Spinal cord (tissue), 10 donors: ENCODE data around the gene PCSK9. TPM values are rescaled to one million over a fixed set of nuclear protein-coding genes. Genes with fewer than 3 reads are reported as not detected.

Experiments
- DNase-seq, 6 donors: peaks; one replicate each; pipeline versions ENCODE4 v3.0.0 to v3.0.0-alpha.2; 2013 to 2015; ENCODE audit warnings: low spot score in 6 of 6, low read depth in 4 of 6
- H3K27ac ChIP-seq: one replicate; pipeline ENCODE4 v1.5.1; 2013; ENCODE audit warnings: low read depth, low read length, control low read depth
- H3K27me3 ChIP-seq: one replicate; pipeline ENCODE4 v1.6.1; 2013; ENCODE audit warnings: low read length; ENCODE audit not compliant: control insufficient read depth, insufficient read depth
- H3K36me3 ChIP-seq: one replicate; pipeline ENCODE4 v1.6.1; 2013; ENCODE audit warnings: low read length; ENCODE audit not compliant: control insufficient read depth, insufficient read depth
- H3K4me1 ChIP-seq: one replicate; pipeline ENCODE4 v1.6.1; 2013; ENCODE audit warnings: low read length; ENCODE audit not compliant: control insufficient read depth, insufficient read depth
- H3K4me3 ChIP-seq: one replicate; pipeline ENCODE4 v1.5.1; 2013; ENCODE audit warnings: low read depth, low read length, control low read depth
- H3K9me3 ChIP-seq: one replicate; pipeline ENCODE4 v1.6.1; 2013; ENCODE audit warnings: low read length; ENCODE audit not compliant: control insufficient read depth, insufficient read depth
- WGBS: methylation state at CpG from one replicate; pipeline ENCODE4 v1.1.5; 2013; ENCODE audit warnings: missing lambda C conversion rate; ENCODE audit not compliant: insufficient coverage; 5-methylcytosine and 5-hydroxymethylcytosine counted together
- polyA plus RNA-seq, 2 donors: library from polyadenylated mRNA; unstranded; fragments of 120-200 nt; gene quantifications; one replicate each; pipeline ENCODE4 v1.2.1, GENCODE V29; 2013; ENCODE audit not compliant: insufficient read length in 2 of 2
- total RNA-seq, 2 donors: library from RNA; depleted of rRNA in 1 of 2; stranded (reverse); fragments of 120-200 nt in 1 of 2; fragments of >200 nt in 1 of 2; gene quantifications; one replicate each; pipeline versions ENCODE4 v1.2.3 to v1.2.4, GENCODE V29; 2013 to 2014
- donor health status: healthy.

PCSK9 gene
- total and polyA plus RNA-seq, 4 donors: 1.1 to 3.2 (median 1.4) TPM

DNA sequence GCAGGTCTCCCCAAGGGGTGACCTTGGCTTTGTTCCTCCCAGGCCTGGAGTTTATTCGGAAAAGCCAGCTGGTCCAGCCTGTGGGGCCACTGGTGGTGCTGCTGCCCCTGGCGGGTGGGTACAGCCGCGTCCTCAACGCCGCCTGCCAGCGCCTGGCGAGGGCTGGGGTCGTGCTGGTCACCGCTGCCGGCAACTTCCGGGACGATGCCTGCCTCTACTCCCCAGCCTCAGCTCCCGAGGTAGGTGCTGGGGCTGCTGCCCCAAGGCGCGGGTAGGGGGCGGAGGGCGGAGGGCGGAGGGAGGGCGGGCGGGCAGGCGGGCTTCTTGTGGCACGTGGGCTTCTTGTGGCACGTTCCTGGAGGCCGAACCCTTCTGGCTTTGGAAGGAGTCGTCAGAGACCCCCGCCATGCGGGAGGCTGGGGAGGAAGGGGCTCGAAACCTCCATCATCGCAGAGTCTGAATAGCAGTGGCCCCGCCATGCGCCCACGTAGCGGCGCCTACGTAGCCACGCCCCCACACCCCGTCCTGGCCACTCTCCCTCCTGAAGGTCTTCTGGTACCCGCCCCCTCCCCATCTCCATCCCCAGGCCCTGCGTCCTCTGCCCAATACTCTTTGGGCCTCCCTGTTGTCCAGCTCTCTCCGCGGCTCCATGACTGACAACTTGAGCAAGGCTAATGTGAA lies 16.7 kb downstream of the PCSK9 start:
- H3K36me3 ChIP-seq: peaks cover 3% of the 10 kb centered on the region
- H3K9me3 ChIP-seq: no peaks in the 10 kb centered on the region
- WGBS: 94% methylated on average over 29 of the region's 42 CpGs
- no peak for DNase-seq
- peaks cover 5% of the 10 kb centered on the region for H3K4me1 ChIP-seq
- no peaks in the 10 kb centered on the region for H3K27me3 ChIP-seq
- no peak overlapping the region for H3K4me3 ChIP-seq
- H3K27ac ChIP-seq: no peak overlapping the region

- no peaks in the 10 kb centered on the region for H3K9me3 ChIP-seq
- no peaks in the 10 kb centered on the region for H3K27me3 ChIP-seq
- H3K27ac ChIP-seq: no peak overlapping the region
- DNase-seq: no peak
- peaks cover 4% of the 10 kb centered on the region for H3K4me1 ChIP-seq
- 96% methylated on average over 10 of the region's 20 CpGs for WGBS
- H3K36me3 ChIP-seq: peaks cover 3% of the 10 kb centered on the region
- no peak overlapping the region for H3K4me3 ChIP-seq
These were observed 17.3 kb downstream of the PCSK9 start for GRCh38 chr1:55056632-55056992.

GRCh38 chr1:55057270-55057955 lies 18.1 kb downstream of the PCSK9 start:
- H3K4me1 ChIP-seq: peaks cover 4% of the 10 kb centered on the region
- H3K9me3 ChIP-seq: no peaks in the 10 kb centered on the region
- no peak for DNase-seq
- H3K27me3 ChIP-seq: no peaks in the 10 kb centered on the region
- H3K36me3 ChIP-seq: peaks cover 3% of the 10 kb centered on the region
- no peak overlapping the region for H3K4me3 ChIP-seq
- 96% methylated on average over 14 of the region's 15 CpGs for WGBS
- H3K27ac ChIP-seq: no peak overlapping the region

- no peak for DNase-seq
- no peak overlapping the region for H3K4me3 ChIP-seq
- no peaks in the 10 kb centered on the region for H3K27me3 ChIP-seq
- H3K36me3 ChIP-seq: peaks cover 3% of the 10 kb centered on the region
- peaks cover 4% of the 10 kb centered on the region for H3K4me1 ChIP-seq
- WGBS: 95% methylated on average over 5 of the region's 6 CpGs
- H3K27ac ChIP-seq: no peak overlapping the region
- H3K9me3 ChIP-seq: no peaks in the 10 kb centered on the region
These were observed 18.6 kb downstream of the PCSK9 start for GRCh38 chr1:55057956-55058298.

GRCh38 chr1:55059302-55060132 lies 20.2 kb downstream of the PCSK9 start:
- Histone ChIP-seq H3K4me3 (no peak overlapping the region), H3K27ac (no peak overlapping the region), H3K9me3 (no peaks in the 10 kb centered on the region), H3K4me1 (peaks cover 14% of the 10 kb centered on the region), H3K36me3 (peaks cover 11% of the 10 kb centered on the region), H3K27me3 (no peaks in the 10 kb centered on the region)
- no peak for DNase-seq
- 90% methylated on average over 14 of the region's 14 CpGs for WGBS

GRCh38 chr1:55060133-55060999 lies 21.0 kb downstream of the PCSK9 start:
- 95% methylated on average over 10 of the region's 14 CpGs for WGBS
- Histone ChIP-seq H3K4me3 (no peak overlapping the region), H3K4me1 (peaks cover 21% of the 10 kb centered on the region), H3K9me3 (no peaks in the 10 kb centered on the region), H3K36me3 (peaks cover 11% of the 10 kb centered on the region), H3K27ac (no peak overlapping the region), H3K27me3 (no peaks in the 10 kb centered on the region)
- no peak for DNase-seq

DNA sequence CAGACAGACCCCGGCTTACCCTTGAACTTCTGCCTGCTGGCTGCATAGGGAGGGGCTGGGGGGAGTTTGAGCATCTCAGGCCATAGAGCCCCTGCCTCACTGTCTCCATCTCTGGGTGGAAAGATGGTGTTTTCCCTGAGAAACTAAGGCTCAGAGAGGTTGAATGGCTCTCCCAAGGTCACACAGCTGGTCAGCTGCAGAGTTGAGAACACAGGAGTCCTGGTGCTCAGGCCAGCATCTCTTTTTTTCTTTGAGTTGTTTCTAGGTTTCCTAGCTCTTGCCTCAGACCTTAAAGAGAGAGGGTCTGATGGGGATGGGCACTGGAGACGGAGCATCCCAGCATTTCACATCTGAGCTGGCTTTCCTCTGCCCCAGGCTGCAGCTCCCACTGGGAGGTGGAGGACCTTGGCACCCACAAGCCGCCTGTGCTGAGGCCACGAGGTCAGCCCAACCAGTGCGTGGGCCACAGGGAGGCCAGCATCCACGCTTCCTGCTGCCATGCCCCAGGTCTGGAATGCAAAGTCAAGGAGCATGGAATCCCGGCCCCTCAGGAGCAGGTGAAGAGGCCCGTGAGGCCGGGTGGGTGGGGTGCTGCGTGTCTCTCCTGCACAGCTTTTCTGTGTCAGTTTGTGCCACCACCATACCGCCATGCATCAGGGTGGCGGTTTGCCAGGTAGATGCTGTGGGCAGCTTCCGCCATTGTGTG lies 21.8 kb downstream of the PCSK9 start:
- no peaks in the 10 kb centered on the region for H3K9me3 ChIP-seq
- no peak overlapping the region for H3K27ac ChIP-seq
- no peak overlapping the region for H3K4me3 ChIP-seq
- DNase-seq: no peak
- 90% methylated on average over 11 of the region's 13 CpGs for WGBS
- peaks cover 26% of the 10 kb centered on the region for H3K4me1 ChIP-seq
- peaks cover 14% of the 10 kb centered on the region for H3K36me3 ChIP-seq
- no peaks in the 10 kb centered on the region for H3K27me3 ChIP-seq

- Histone ChIP-seq H3K4me1 (peaks cover 26% of the 10 kb centered on the region), H3K27ac (no peak overlapping the region)
- 86% methylated on average over 4 of the region's 4 CpGs for WGBS
These were observed 22.5 kb downstream of the PCSK9 start for GRCh38 chr1:55061706-55062321.

More at GRCh38 chr1:55061706-55062321, 22.5 kb downstream of the PCSK9 start:
- H3K36me3 ChIP-seq: peaks cover 11% of the 10 kb centered on the region
- H3K4me3 ChIP-seq: no peak overlapping the region
- no peak for DNase-seq
- no peaks in the 10 kb centered on the region for H3K9me3 ChIP-seq
- no peaks in the 10 kb centered on the region for H3K27me3 ChIP-seq
